Panc1 (cell line): Measurements from ENCODE around the gene SOX11. TPM values are rescaled to one million over a fixed set of nuclear protein-coding genes. Genes with fewer than 3 reads are reported as not detected.

ENCODE experiments used
- ATAC-seq: fragments of 200-7000 bp; cut with Tn5 transposase; 2 replicates; pipeline ENCODE4 v1.9.1; 2020; ENCODE audit warnings: mild to moderate bottlenecking, moderate library complexity
- BruUV-seq: library from RNA; stranded (reverse); fragments of 400-500 nt; replicated peaks from 2 replicates; lab custom pipeline; 2021; lab: Mats Ljungman, UMichigan
- CTCF ChIA-PET: fragments of 300-600 bp; sonication (Branson Sonifier 250); formaldehyde crosslinking; loops from one replicate; lab custom pipeline; 2022; ENCODE audit warnings: antibody characterized with exemption; lab: Charles Lee
- POLR2A ChIA-PET: fragments of 300-600 bp; sonication (Branson Sonifier 250); formaldehyde crosslinking; loops from one replicate; lab custom pipeline; 2022; ENCODE audit warnings: antibody characterized with exemption; lab: Charles Lee
- DNase-seq: peaks from one replicate; pipeline ENCODE4 v3.0.0-alpha.2; 2010; ENCODE audit warnings: low read depth, low spot score
- H3K27ac ChIP-seq: 2 replicates; pipeline ENCODE4 v1.5.1; 2011; ENCODE audit warnings: mild to moderate bottlenecking, low read length, inconsistent platforms
- H3K27me3 ChIP-seq: fragments of 200-500 bp; sonication (Bioruptor generic); 2 replicates; pipeline ENCODE4 v1.6.0; 2014; ENCODE audit warnings: low read length, inconsistent platforms; ENCODE audit not compliant: control insufficient read depth, insufficient read depth
- H3K36me3 ChIP-seq: fragments of 200-500 bp; sonication (Bioruptor generic); 2 replicates; pipeline ENCODE4 v1.5.1; 2014; ENCODE audit warnings: inconsistent platforms, mild to moderate bottlenecking, low read length, moderate library complexity; ENCODE audit not compliant: control insufficient read depth, insufficient read depth
- H3K4me1 ChIP-seq: 2 replicates; pipeline ENCODE4 v1.5.1; 2011; ENCODE audit warnings: inconsistent platforms, mild to moderate bottlenecking, low read length, moderate library complexity; ENCODE audit not compliant: control insufficient read depth, insufficient read depth
- H3K4me3 ChIP-seq, 2 experiments: 2 replicates each; pipeline ENCODE4 v1.5.1; 2011 to 2012; ENCODE audit warnings: low read depth in 2 of 2, low read length in 2 of 2, mild to moderate bottlenecking in 2 of 2, inconsistent platforms in 1 of 2, moderate library complexity in 1 of 2
- H3K9me3 ChIP-seq: fragments of 200-500 bp; sonication (Bioruptor generic); 2 replicates; pipeline ENCODE4 v1.5.1; 2014; ENCODE audit warnings: low read depth, mild to moderate bottlenecking, inconsistent platforms, low read length, moderate library complexity; ENCODE audit not compliant: control insufficient read depth, insufficient read depth
- CTCF ChIP-seq: fragments of 450-650 bp; IDR thresholded peaks from 2 replicates; pipeline ENCODE4 v1.5.1; 2017; ENCODE audit warnings: mild to moderate bottlenecking
- POLR2AphosphoS5 ChIP-seq: IDR thresholded peaks from 2 replicates; pipeline ENCODE4 v1.6.1; 2012; ENCODE audit warnings: mild to moderate bottlenecking, low read depth, low read length, moderate library complexity
- SIN3A ChIP-seq: IDR thresholded peaks from 2 replicates; pipeline ENCODE4 v1.6.1; 2012; ENCODE audit warnings: low read depth, mild to moderate bottlenecking, low read length, moderate library complexity, borderline replicate concordance; ENCODE audit not compliant: insufficient read depth
- TCF7L2 ChIP-seq: IDR thresholded peaks from 2 replicates; pipeline ENCODE4 v1.6.1; 2011; ENCODE audit warnings: mild to moderate bottlenecking, low read depth, low read length, inconsistent platforms
- in situ Hi-C: cut with HindIII; loops from 2 replicates; pipeline ENCODE4 v1.10.0; 2016; ENCODE audit warnings: low sequenced_read_pairs, low pct_unique_long_range_greater_than_20kb
- intact Hi-C: fragments of 100-400 bp; cut with micrococcal nuclease; formaldehyde crosslinking; loops from one replicate; pipeline ENCODE4 v1.10.0; 2022; ENCODE audit not compliant: unreplicated experiment
- total RNA-seq: library from RNA; stranded (reverse); gene quantifications from one replicate; pipeline ENCODE4 v1.2.1, GENCODE V29; 2021; ENCODE audit not compliant: unreplicated experiment
- TF ChIP-seq, protein P1 (sequence below), 2 experiments: IDR thresholded peaks; 2 replicates each; pipeline ENCODE4 v1.6.1; 2011 to 2012; ENCODE audit warnings: low read depth in 2 of 2, control low read depth in 1 of 2, low read length in 1 of 2, mild to moderate bottlenecking in 1 of 2, moderate library complexity in 1 of 2; ENCODE audit not compliant: insufficient read depth in 1 of 2

Gene SOX11
- total RNA-seq, 1 experiment from 2014 or later: not detected

DNA sequence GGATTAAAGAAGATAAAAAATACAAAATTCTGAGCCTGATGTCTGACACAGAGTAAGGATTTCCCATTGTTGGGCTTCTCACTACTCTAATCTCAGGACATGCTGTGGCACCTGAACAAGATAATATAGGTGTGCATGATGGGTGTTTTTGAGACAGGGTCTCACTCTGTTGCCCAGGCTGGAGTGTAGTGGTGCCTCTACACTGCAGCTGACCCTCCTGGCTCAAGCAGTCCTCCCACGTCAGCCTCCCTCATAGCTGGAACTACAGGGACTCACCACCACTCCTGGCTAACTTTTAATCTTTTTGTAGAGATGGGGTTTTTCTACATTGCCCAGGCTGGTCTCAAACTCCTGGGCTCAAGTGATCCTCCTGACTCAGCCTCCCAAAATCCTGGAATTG lies 32.9 kb downstream of the SOX11 start:
- in situ Hi-C loops: no loop called here
- CTCF ChIA-PET: no interaction called here
- TF ChIP-seq CTCF: no peak
- TF ChIP-seq, protein P1, sequence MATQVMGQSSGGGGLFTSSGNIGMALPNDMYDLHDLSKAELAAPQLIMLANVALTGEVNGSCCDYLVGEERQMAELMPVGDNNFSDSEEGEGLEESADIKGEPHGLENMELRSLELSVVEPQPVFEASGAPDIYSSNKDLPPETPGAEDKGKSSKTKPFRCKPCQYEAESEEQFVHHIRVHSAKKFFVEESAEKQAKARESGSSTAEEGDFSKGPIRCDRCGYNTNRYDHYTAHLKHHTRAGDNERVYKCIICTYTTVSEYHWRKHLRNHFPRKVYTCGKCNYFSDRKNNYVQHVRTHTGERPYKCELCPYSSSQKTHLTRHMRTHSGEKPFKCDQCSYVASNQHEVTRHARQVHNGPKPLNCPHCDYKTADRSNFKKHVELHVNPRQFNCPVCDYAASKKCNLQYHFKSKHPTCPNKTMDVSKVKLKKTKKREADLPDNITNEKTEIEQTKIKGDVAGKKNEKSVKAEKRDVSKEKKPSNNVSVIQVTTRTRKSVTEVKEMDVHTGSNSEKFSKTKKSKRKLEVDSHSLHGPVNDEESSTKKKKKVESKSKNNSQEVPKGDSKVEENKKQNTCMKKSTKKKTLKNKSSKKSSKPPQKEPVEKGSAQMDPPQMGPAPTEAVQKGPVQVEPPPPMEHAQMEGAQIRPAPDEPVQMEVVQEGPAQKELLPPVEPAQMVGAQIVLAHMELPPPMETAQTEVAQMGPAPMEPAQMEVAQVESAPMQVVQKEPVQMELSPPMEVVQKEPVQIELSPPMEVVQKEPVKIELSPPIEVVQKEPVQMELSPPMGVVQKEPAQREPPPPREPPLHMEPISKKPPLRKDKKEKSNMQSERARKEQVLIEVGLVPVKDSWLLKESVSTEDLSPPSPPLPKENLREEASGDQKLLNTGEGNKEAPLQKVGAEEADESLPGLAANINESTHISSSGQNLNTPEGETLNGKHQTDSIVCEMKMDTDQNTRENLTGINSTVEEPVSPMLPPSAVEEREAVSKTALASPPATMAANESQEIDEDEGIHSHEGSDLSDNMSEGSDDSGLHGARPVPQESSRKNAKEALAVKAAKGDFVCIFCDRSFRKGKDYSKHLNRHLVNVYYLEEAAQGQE (IDR thresholded peaks at IDR 0.05; ENCODE audit: insufficient read depth in 1 of 2, low read depth in 2 of 2, low read length in 1 of 2): no peak
- TF ChIP-seq SIN3A: no peak
- no peak for TF ChIP-seq TCF7L2
- no peak for TF ChIP-seq POLR2AphosphoS5

GRCh38 chr2:5725794-5726463 lies 33.7 kb downstream of the SOX11 start:
- intact Hi-C loops: no loop called here
- POLR2A ChIA-PET: no interaction called here
- H3K27ac ChIP-seq: no peak overlapping the region

More for the DNA sequence above, 32.9 kb downstream of the SOX11 start:
- POLR2A ChIA-PET: no interaction called here
- no peak overlapping the region for H3K4me3 ChIP-seq
- H3K27me3 ChIP-seq: no peaks in the 10 kb centered on the region
- H3K36me3 ChIP-seq: no peaks in the 10 kb centered on the region
- DNase-seq: no peak
- H3K27ac ChIP-seq: no peak overlapping the region
- no peak for ATAC-seq
- intact Hi-C loops: no loop called here
- H3K9me3 ChIP-seq: no peaks in the 10 kb centered on the region
- no peaks in the 10 kb centered on the region for H3K4me1 ChIP-seq
- BruUV-seq: no TSS peak

More at GRCh38 chr2:5725794-5726463, 33.7 kb downstream of the SOX11 start:
- Histone ChIP-seq H3K4me1 (no peaks in the 10 kb centered on the region), H3K4me3 (no peak overlapping the region), H3K9me3 (no peaks in the 10 kb centered on the region), H3K36me3 (no peaks in the 10 kb centered on the region), H3K27me3 (no peaks in the 10 kb centered on the region)
- TF ChIP-seq, protein P1 (IDR thresholded peaks at IDR 0.05; ENCODE audit: insufficient read depth in 1 of 2, low read depth in 2 of 2, low read length in 1 of 2): no peak
- TF ChIP-seq POLR2AphosphoS5: no peak
- TF ChIP-seq TCF7L2: no peak
- TF ChIP-seq SIN3A: no peak
- no peak for TF ChIP-seq CTCF
- in situ Hi-C loops: no loop called here
- no peak for ATAC-seq
- no TSS peak for BruUV-seq
- DNase-seq: no peak
- CTCF ChIA-PET: no interaction called here
